ENCODE results near the gene PLEKHB2. TPM values are rescaled to one million over a fixed set of nuclear protein-coding genes. Genes with fewer than 3 reads are reported as not detected.

PLEKHB2 gene
- total and polyA plus RNA-seq, 9 of the 15 experiments (the other 6 are each of a cell fraction or from before 2014, with no cell fraction given) = 41.3 to 71.5 (median 50.2) TPM

- Histone ChIP-seq H3K36me3 (ENCODE audit: control insufficient read depth, insufficient read depth, low read length) (peaks cover 81% of the 10 kb centered on the region), H2AFZ (ENCODE audit: low read depth, low read length) (no peak overlapping the region), H3K79me2 (ENCODE audit: control insufficient read depth, insufficient read depth, low read length) (peaks cover 74% of the 10 kb centered on the region), H3K27ac (ENCODE audit: extremely low read depth, low read depth, low read length) (no peak overlapping the region), H3K9ac (ENCODE audit: insufficient read depth in 1 of 2, low read depth in 2 of 2, low read length in 2 of 2) (no peak overlapping the region), H3K27me3 (ENCODE audit: control insufficient read depth in 2 of 2, insufficient read depth in 2 of 2, low read length in 2 of 2) (no peaks in the 10 kb centered on the region), H3K9me3 (replicated peaks; ENCODE audit: control insufficient read depth, insufficient read depth, low read depth, low read length) (no peaks in the 10 kb centered on the region), H3K4me3 (no peak overlapping the region), H3K4me2 (ENCODE audit: insufficient read depth, low read length) (no peak overlapping the region), H4K20me1 (replicated peaks; ENCODE audit: control insufficient read depth, insufficient read depth, low read length) (peaks cover 20% of the 10 kb centered on the region; the same call in 1 of the 2 replicates), H3K4me1 (replicated peaks in 1 of 2; ENCODE audit: control insufficient read depth in 2 of 2, insufficient read depth in 2 of 2, low read length in 2 of 2) (no peaks in the 10 kb centered on the region; a peak in 1 of 5 replicates), H3K9me1 (ENCODE audit: control insufficient read depth, insufficient read depth, low read length) (no peaks in the 10 kb centered on the region)
- in situ Hi-C loops (cut with MboI) = no loop called here
- ATAC-seq (no peak), FAIRE-seq (no peak), DNase-seq (ENCODE audit: extremely low read depth in 1 of 4, low spot score in 3 of 4) (no peak)
- intact Hi-C loops (cut with micrococcal nuclease) = no loop called here
- ChIA-PET CTCF (ENCODE audit: low intra/inter-chr PET ratio) (no interaction called here), POLR2A (interaction anchor here (0.6 to 1.4 kb wide), 2 partner anchors 10 to 14 kb away, joined by 3 to 7 read pairs; no protein-coding TSS in a partner anchor)
- 90% methylated on average over 4 of the region's 4 CpGs for WGBS (ENCODE audit: insufficient coverage, low coverage, missing lambda C conversion rate)
- no TSS peak for BruUV-seq (replicated peaks)
- TF ChIP-seq MBD1 (CRISPR knock-in tag; IDR thresholded peaks at IDR 0.05) (no peak), RBBP5 (IDR thresholded peaks at IDR 0.05; ENCODE audit: borderline replicate concordance, insufficient read depth, low read length, poor library complexity, severe bottlenecking) (no peak), MLX (CRISPR knock-in tag; conservative IDR thresholded peaks at IDR 0.05) (no peak), KAT2B (IDR thresholded peaks at IDR 0.05; ENCODE audit: low read depth, low read length) (no peak), NR2F6 (CRISPR knock-in tag; IDR thresholded peaks at IDR 0.05) (no peak), ZNF79 (CRISPR knock-in tag; IDR thresholded peaks at IDR 0.05; ENCODE audit: low read depth) (no peak), REST (IDR thresholded peaks at IDR 0.05; ENCODE audit: borderline replicate concordance) (no peak), REST (CRISPR knock-in tag; IDR thresholded peaks at IDR 0.05; ENCODE audit: low read depth) (no peak), ZNF740 (CRISPR knock-in tag; IDR thresholded peaks at IDR 0.05) (no peak), ZNF740 (tag; IDR thresholded peaks at IDR 0.05) (no peak), ATF1 (CRISPR knock-in tag; IDR thresholded peaks at IDR 0.05) (no peak), ATF1 (tag; IDR thresholded peaks at IDR 0.05) (no peak)
These were observed 46.2 kb upstream of the PLEKHB2 start for GRCh38 chr2:131058920-131059319.
